Adrenal gland (tissue), 12 donors: ENCODE measurements around the gene CDS2. TPM values are rescaled to one million over a fixed set of nuclear protein-coding genes. Genes with fewer than 3 reads are reported as not detected.
A peak's percentile ranks its signal among the peaks of the same experiment; 100 is the strongest.

ENCODE experiments used
- DNase-seq, 7 donors: peaks; one replicate each; pipeline ENCODE4 v3.0.0-alpha.2; 2019 to 2020
- H3K27ac ChIP-seq, 5 donors: fragments of 200-600 bp; sonication (generic) in 4 of 5; 1 replicate in 3 of 5; 2 replicates in 2 of 5; pipeline versions ENCODE4 v1.5.1 to v1.8.0; 2016 to 2020; ENCODE audit warnings: mild to moderate bottlenecking in 1 of 5
- H3K27me3 ChIP-seq: fragments of 200-600 bp; 2 replicates; pipeline ENCODE4 v1.8.0; 2021
- H3K36me3 ChIP-seq, 2 donors: fragments of 200-600 bp; replicated peaks in 1 of 2; 1 replicate in 1 of 2; 2 replicates in 1 of 2; pipeline versions ENCODE4 v1.5.1 to v1.8.0; 2018 to 2022
- H3K4me1 ChIP-seq, 2 donors: fragments of 200-600 bp; replicated peaks in 1 of 2; 1 replicate in 1 of 2; 2 replicates in 1 of 2; pipeline versions ENCODE4 v1.5.1 to v1.8.0; 2018 to 2021
- H3K4me3 ChIP-seq, 4 donors: fragments of 200-600 bp; sonication (generic) in 3 of 4; one replicate each; pipeline ENCODE4 v1.5.1; 2016 to 2018
- H3K9me3 ChIP-seq, 3 donors: fragments of 200-600 bp; sonication (generic) in 1 of 3; replicated peaks in 1 of 3; 1 replicate in 2 of 3; 2 replicates in 1 of 3; pipeline versions ENCODE4 v1.5.1 to v1.8.0; 2016 to 2021
- CTCF ChIP-seq, 6 experiments: fragments of 450-650 bp in 4 of 6; fragments of 200-600 bp in 2 of 6; sonication (generic) in 1 of 6; IDR thresholded peaks; 1 replicate in 5 of 6; 2 replicates in 1 of 6; pipeline versions ENCODE4 v1.5.1 to v1.8.0; 2016 to 2021; ENCODE audit warnings: antibody characterized with exemption in 6 of 6, mild to moderate bottlenecking in 2 of 6, moderate library complexity in 1 of 6
- POLR2A ChIP-seq, 2 donors: fragments of 450-650 bp; IDR thresholded peaks; one replicate each; pipeline ENCODE4 v1.6.1; 2017; ENCODE audit warnings: antibody characterized with exemption in 2 of 2, mild to moderate bottlenecking in 2 of 2, moderate library complexity in 1 of 2
- WGBS, 4 donors: extraction: QIAGEN DNeasy Blood & Tissue Kit in 2 of 4; methylation state at CpG; one replicate each; pipeline versions ENCODE4 v1.1.5 to v1.1.7; 2013 to 2017; 5-methylcytosine and 5-hydroxymethylcytosine counted together
- intact Hi-C, 2 donors: fragments of 100-400 bp; cut with DNase I; formaldehyde crosslinking; loops; one replicate each; pipeline versions ENCODE4 v1.14.1 to v1.15.0; 2022 to 2023
- polyA plus RNA-seq, 3 donors: library from polyadenylated mRNA; stranded (reverse); fragments of 200-250 nt in 2 of 3; fragments of 350-450 nt in 1 of 3; fragmentation: Illumina TruSeq in 1 of 3; extraction: RNeasy Lipid Tissue Mini Kit (QIAGEN cat#74804) in 1 of 3; gene quantifications; one replicate each; pipeline ENCODE4 v1.2.3, GENCODE V29; 2013 to 2014
- total RNA-seq, 9 donors: library from RNA; depleted of rRNA in 4 of 9; stranded (reverse); fragments of >200 nt in 4 of 9; fragments of 120-200 nt in 1 of 9; fragmentation: NEBNext Ultra II Directional in 1 of 9; extraction: Animal tissue kit (Norgen Biotek cat#: 25700) in 1 of 9; gene quantifications; one replicate each; pipeline versions ENCODE4 v1.1.0 to v1.2.4, GENCODE V29; 2013 to 2023
- donor health status: healthy with polysubstance abuse.
- donor health status: Bipolar disorder and iron deficiency.
- donor health status: DM: yes; HTN: yes; CAD: no.
- donor health status: DM: no; HTN: no; CAD: no.
- donor health status: DM: no; HTN: no; CAD: no.
- donor health status: DM: yes; HTN: yes; CAD: no.

The CDS2 gene
- total and polyA plus RNA-seq, 12 donors, result 11.8 to 71.0 (median 35.0) TPM

GRCh38 chr20:5188736-5189135 lies 61.9 kb downstream of the CDS2 start:
- no peaks in the 10 kb centered on the region for H3K27me3 ChIP-seq
- H3K4me1 ChIP-seq, result peaks cover 0 to 8% of the 10 kb centered on the region in 2 donors
- DNase-seq, result peak in 2 of 7 donors; percentile 3 to 17
- H3K9me3 ChIP-seq, result no peaks in the 10 kb centered on the region
- no peak for TF ChIP-seq POLR2A (IDR thresholded peaks at IDR 0.05)
- H3K4me3 ChIP-seq, result no peak overlapping the region
- 81 to 88% (median 82%) methylated on average over 7 of the region's 7 CpGs for WGBS, 4 donors
- H3K27ac ChIP-seq, result no peak overlapping the region
- H3K36me3 ChIP-seq, result peaks cover 0 to 56% of the 10 kb centered on the region in 2 donors
- intact Hi-C loops, result no loop called here

GRCh38 chr20:5189917-5190316 lies 63.1 kb downstream of the CDS2 start:
- peaks cover 0 to 8% of the 10 kb centered on the region in 2 donors for H3K4me1 ChIP-seq
- TF ChIP-seq POLR2A (IDR thresholded peaks at IDR 0.05) (no peak), CTCF (IDR thresholded peaks at IDR 0.05) (no peak)
- H3K36me3 ChIP-seq, result peaks cover 0 to 56% of the 10 kb centered on the region in 2 donors

GRCh38 chr20:5190444-5190843 lies 63.6 kb downstream of the CDS2 start:
- Histone ChIP-seq H3K9me3 (no peaks in the 10 kb centered on the region), H3K27me3 (no peaks in the 10 kb centered on the region), H3K4me3 (no peak overlapping the region), H3K4me1 (peaks cover 0 to 8% of the 10 kb centered on the region in 2 donors), H3K27ac (no peak overlapping the region), H3K36me3 (peaks cover 0 to 56% of the 10 kb centered on the region in 2 donors)
- peak in 1 of 7 donors; percentile 10 for DNase-seq
- TF ChIP-seq POLR2A (IDR thresholded peaks at IDR 0.05), result no peak
- no peak for TF ChIP-seq CTCF (IDR thresholded peaks at IDR 0.05)
- 87 to 96% (median 93%) methylated on average over 3 of the region's 3 CpGs for WGBS, 4 donors
- intact Hi-C loops, result loop anchor here (5.0 kb wide), 1 partner anchor 63 kb away; the partner anchor contains the start of gene CDS2 (in 2 of the 2)

More at GRCh38 chr20:5189917-5190316, 63.1 kb downstream of the CDS2 start:
- Histone ChIP-seq H3K4me3 (no peak overlapping the region), H3K27ac (no peak overlapping the region), H3K9me3 (no peaks in the 10 kb centered on the region), H3K27me3 (no peaks in the 10 kb centered on the region)
- 86 to 97% (median 92%) methylated on average over 6 of the region's 6 CpGs for WGBS, 4 donors
- peak in 1 of 7 donors; percentile 52 for DNase-seq
- intact Hi-C loops, result loop anchor here (5.0 kb wide), 1 partner anchor 63 kb away; the partner anchor contains the start of gene CDS2 (in 2 of the 2)

- peak in 6 of 7 donors; percentile 42 to 74 (median 58) for DNase-seq
- 28 to 47% (median 41%) methylated on average over 9 of the region's 9 CpGs for WGBS, 4 donors
- Histone ChIP-seq H3K4me1 (peaks cover 0 to 8% of the 10 kb centered on the region in 2 donors), H3K27me3 (no peaks in the 10 kb centered on the region), H3K27ac (peak overlapping the region in 3 of 5 donors; percentile 11 to 59 (median 48)), H3K36me3 (peaks cover 0 to 44% of the 10 kb centered on the region in 2 donors), H3K9me3 (no peaks in the 10 kb centered on the region), H3K4me3 (no peak overlapping the region)
- no peak for TF ChIP-seq POLR2A (IDR thresholded peaks at IDR 0.05)
- peak; percentile 67 to 93 (median 88) for TF ChIP-seq CTCF (IDR thresholded peaks at IDR 0.05)
- intact Hi-C loops, result loop anchor here (5.0 kb wide), 1 partner anchor 65 kb away; the partner anchor contains the start of gene CDS2 (in 2 of the 2)
Measured at GRCh38 chr20:5191829-5192569, 65.2 kb downstream of the CDS2 start.
